Caco-2 (cell line): Measurements from ENCODE around the gene CYREN. TPM values are rescaled to one million over a fixed set of nuclear protein-coding genes. Genes with fewer than 3 reads are reported as not detected.

ENCODE experiments used
- BruUV-seq: library from RNA; stranded (reverse); fragments of 400-500 nt; replicated peaks from 2 replicates; lab custom pipeline; 2021; lab: Mats Ljungman, UMichigan
- CTCF ChIA-PET: fragments of 300-600 bp; sonication (Branson Sonifier 250); formaldehyde crosslinking; loops from one replicate; lab custom pipeline; 2022; ENCODE audit warnings: antibody characterized with exemption; lab: Charles Lee
- POLR2A ChIA-PET: fragments of 300-600 bp; sonication (Branson Sonifier 250); formaldehyde crosslinking; loops from one replicate; lab custom pipeline; 2022; ENCODE audit warnings: antibody characterized with exemption; lab: Charles Lee
- DNase-seq, 2 experiments: peaks; one replicate each; pipeline versions ENCODE4 v3.0.0 to v3.0.0-alpha.2; 2020 to 2022
- H3K27me3 ChIP-seq: replicated peaks from 2 replicates; pipeline ENCODE4 v1.6.0; 2011; ENCODE audit warnings: low read length; ENCODE audit not compliant: control insufficient read depth, insufficient read depth
- H3K36me3 ChIP-seq: 2 replicates; pipeline ENCODE4 v1.5.1; 2011; ENCODE audit warnings: low read length; ENCODE audit not compliant: control insufficient read depth, insufficient read depth
- H3K4me1 ChIP-seq: fragments of 250-450 bp; sonication (Bioruptor Pico); 2 replicates; pipeline ENCODE4 v1.5.1; 2020; ENCODE audit warnings: mild to moderate bottlenecking
- H3K4me3 ChIP-seq: 2 replicates; pipeline ENCODE4 v1.5.1; 2011; ENCODE audit warnings: low read depth, mild to moderate bottlenecking, control low read depth, low read length
- H3K9me3 ChIP-seq: fragments of 250-450 bp; sonication (Bioruptor Pico); 2 replicates; pipeline ENCODE4 v1.5.1; 2020; ENCODE audit warnings: mild to moderate bottlenecking, moderate library complexity
- H3K27ac Mint-ChIP-seq: one replicate; pipeline ENCODE4 v1.8.0; 2022; ENCODE audit warnings: mixed read lengths; ENCODE audit not compliant: unreplicated experiment
- H3K27me3 Mint-ChIP-seq: one replicate; pipeline ENCODE4 v1.8.0; 2022; ENCODE audit warnings: mixed read lengths; ENCODE audit not compliant: insufficient read depth, unreplicated experiment
- H3K36me3 Mint-ChIP-seq: one replicate; pipeline ENCODE4 v1.8.0; 2022; ENCODE audit warnings: mild to moderate bottlenecking, mixed read lengths; ENCODE audit not compliant: insufficient read depth, unreplicated experiment
- H3K4me1 Mint-ChIP-seq: one replicate; pipeline ENCODE4 v1.8.0; 2022; ENCODE audit warnings: low read depth, mixed read lengths; ENCODE audit not compliant: unreplicated experiment
- H3K4me3 Mint-ChIP-seq: one replicate; pipeline ENCODE4 v1.8.0; 2022; ENCODE audit warnings: mild to moderate bottlenecking, moderate library complexity, mixed read lengths; ENCODE audit not compliant: unreplicated experiment
- H3K9me3 Mint-ChIP-seq: one replicate; pipeline ENCODE4 v1.8.0; 2022; ENCODE audit warnings: mixed read lengths; ENCODE audit not compliant: unreplicated experiment
- intact Hi-C: fragments of 100-400 bp; cut with micrococcal nuclease; formaldehyde crosslinking; loops from one replicate; pipeline ENCODE4 v1.10.0; 2022; ENCODE audit not compliant: unreplicated experiment
- total RNA-seq: library from RNA; stranded (reverse); gene quantifications from 2 replicates; pipeline ENCODE4 v1.2.3, GENCODE V29; 2022
- TF ChIP-seq, protein P1 (sequence below), 2 experiments: fragments of 200-600 bp in 1 of 2; IDR thresholded peaks; 1 replicate in 1 of 2; 2 replicates in 1 of 2; pipeline versions ENCODE4 v1.5.1 to v1.8.0; 2011 to 2022; ENCODE audit warnings: antibody characterized with exemption in 1 of 2, control low read depth in 1 of 2, inconsistent platforms in 1 of 2, low read depth in 1 of 2, low read length in 1 of 2, mild to moderate bottlenecking in 1 of 2, moderate library complexity in 1 of 2; ENCODE audit not compliant: insufficient read depth in 1 of 2, severe bottlenecking in 1 of 2, unreplicated experiment in 1 of 2

Gene CYREN
- total RNA-seq, 1 experiment from 2014 or later: 60.9 TPM

DNA sequence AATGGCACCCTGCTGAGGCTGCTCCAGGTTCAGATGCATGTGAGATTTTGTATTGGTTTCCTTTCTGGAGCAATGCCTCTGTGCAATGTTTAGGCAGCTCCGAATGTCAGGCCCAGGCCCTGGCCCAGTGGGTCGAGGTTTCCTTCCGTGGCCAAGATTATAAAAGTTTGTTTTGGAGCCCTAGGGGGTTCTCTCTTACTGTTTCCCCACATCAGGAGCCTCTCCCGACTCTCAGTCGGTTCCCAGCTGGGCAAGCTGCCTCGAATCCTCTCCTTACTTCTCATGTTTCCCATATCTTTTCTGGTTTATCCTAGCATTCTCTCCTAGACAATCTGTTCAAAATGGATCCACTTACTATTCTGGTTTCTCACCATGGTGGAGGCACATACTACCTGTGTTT lies 11.6 kb downstream of the CYREN start:
- peaks cover 8% of the 10 kb centered on the region for H3K4me1 ChIP-seq
- Mint-ChIP-seq H3K27me3 (no peaks in the 10 kb centered on the region), H3K4me1 (peaks cover 19% of the 10 kb centered on the region), H3K4me3 (no peak overlapping the region), H3K36me3 (peaks cover 43% of the 10 kb centered on the region), H3K9me3 (peaks cover 62% of the 10 kb centered on the region), H3K27ac (peak overlapping the region; percentile 75)
- no peak for DNase-seq
- ChIA-PET CTCF (no interaction called here), POLR2A (no interaction called here)
- TF ChIP-seq, protein P1, sequence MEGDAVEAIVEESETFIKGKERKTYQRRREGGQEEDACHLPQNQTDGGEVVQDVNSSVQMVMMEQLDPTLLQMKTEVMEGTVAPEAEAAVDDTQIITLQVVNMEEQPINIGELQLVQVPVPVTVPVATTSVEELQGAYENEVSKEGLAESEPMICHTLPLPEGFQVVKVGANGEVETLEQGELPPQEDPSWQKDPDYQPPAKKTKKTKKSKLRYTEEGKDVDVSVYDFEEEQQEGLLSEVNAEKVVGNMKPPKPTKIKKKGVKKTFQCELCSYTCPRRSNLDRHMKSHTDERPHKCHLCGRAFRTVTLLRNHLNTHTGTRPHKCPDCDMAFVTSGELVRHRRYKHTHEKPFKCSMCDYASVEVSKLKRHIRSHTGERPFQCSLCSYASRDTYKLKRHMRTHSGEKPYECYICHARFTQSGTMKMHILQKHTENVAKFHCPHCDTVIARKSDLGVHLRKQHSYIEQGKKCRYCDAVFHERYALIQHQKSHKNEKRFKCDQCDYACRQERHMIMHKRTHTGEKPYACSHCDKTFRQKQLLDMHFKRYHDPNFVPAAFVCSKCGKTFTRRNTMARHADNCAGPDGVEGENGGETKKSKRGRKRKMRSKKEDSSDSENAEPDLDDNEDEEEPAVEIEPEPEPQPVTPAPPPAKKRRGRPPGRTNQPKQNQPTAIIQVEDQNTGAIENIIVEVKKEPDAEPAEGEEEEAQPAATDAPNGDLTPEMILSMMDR (IDR thresholded peaks at IDR 0.05; ENCODE audit: insufficient read depth in 1 of 2, low read depth in 1 of 2, low read length in 1 of 2, severe bottlenecking in 1 of 2, unreplicated experiment in 1 of 2): no peak
- no peak overlapping the region for H3K4me3 ChIP-seq
- no peaks in the 10 kb centered on the region for H3K27me3 ChIP-seq
- BruUV-seq: no TSS peak
- peaks cover 32% of the 10 kb centered on the region for H3K9me3 ChIP-seq
- intact Hi-C loops: no loop called here
- H3K36me3 ChIP-seq: no peaks in the 10 kb centered on the region; the same call in 1 of the 2 replicates

DNA sequence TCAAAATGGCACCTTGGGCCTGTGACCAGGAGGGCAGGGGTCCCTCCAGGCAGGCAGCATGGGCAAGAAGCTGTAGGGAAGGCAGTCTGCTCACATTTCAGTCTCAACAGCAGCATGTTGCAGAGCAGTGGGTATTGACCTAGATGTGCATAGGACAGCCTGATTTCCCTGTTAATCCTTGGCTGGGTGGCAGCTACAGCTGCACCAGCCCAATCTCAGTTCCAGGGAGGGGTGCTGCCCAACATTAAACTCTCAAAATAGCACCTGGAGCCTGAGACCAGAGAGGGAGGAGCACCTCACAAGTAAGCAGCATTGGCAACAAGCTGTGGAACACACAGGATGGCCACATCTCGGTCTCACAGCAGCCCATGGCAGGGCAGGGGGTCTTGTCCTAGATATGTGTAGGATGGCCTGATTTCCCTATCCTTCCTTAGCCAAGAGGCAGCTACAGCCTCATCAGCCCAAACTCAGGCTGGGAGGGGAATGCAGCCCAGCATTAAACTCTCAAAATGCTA lies 12.3 kb downstream of the CYREN start:
- Mint-ChIP-seq H3K36me3 (peaks cover 40% of the 10 kb centered on the region), H3K27ac (no peak overlapping the region), H3K9me3 (peaks cover 63% of the 10 kb centered on the region), H3K4me3 (no peak overlapping the region), H3K4me1 (peaks cover 19% of the 10 kb centered on the region), H3K27me3 (no peaks in the 10 kb centered on the region)
- Histone ChIP-seq H3K9me3 (peaks cover 37% of the 10 kb centered on the region), H3K4me1 (peaks cover 8% of the 10 kb centered on the region), H3K36me3 (no peaks in the 10 kb centered on the region; the same call in 1 of the 2 replicates), H3K4me3 (no peak overlapping the region), H3K27me3 (no peaks in the 10 kb centered on the region)
- TF ChIP-seq, protein P1 (IDR thresholded peaks at IDR 0.05; ENCODE audit: insufficient read depth in 1 of 2, low read depth in 1 of 2, low read length in 1 of 2, severe bottlenecking in 1 of 2, unreplicated experiment in 1 of 2): no peak
- no TSS peak for BruUV-seq
- intact Hi-C loops: no loop called here
- DNase-seq: no peak
- POLR2A ChIA-PET: no interaction called here
- CTCF ChIA-PET: no interaction called here

DNA sequence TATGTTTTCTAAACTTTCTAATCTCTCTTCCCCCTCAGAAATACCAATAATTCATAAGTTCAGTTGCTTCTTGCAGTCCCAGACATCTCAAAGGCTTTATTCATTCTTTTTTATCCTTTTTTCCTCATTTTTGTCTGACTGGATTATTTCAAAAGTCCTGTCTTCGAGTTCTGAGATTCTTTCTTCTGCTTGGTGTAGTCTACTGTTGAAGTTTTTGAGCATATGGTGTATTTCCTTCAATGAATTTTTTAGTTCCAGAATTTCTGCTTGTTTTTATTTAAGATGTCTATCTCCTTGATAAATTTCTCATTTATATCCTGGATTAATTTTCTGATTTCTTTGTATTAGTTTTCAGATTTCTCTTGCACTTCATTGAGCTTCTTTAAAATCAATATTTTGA lies 14.2 kb downstream of the CYREN start:
- peaks cover 8% of the 10 kb centered on the region for H3K4me1 ChIP-seq
- BruUV-seq: no TSS peak
- TF ChIP-seq, protein P1 (IDR thresholded peaks at IDR 0.05; ENCODE audit: insufficient read depth in 1 of 2, low read depth in 1 of 2, low read length in 1 of 2, severe bottlenecking in 1 of 2, unreplicated experiment in 1 of 2): no peak

More for the DNA sequence above, 14.2 kb downstream of the CYREN start:
- H3K36me3 ChIP-seq: no peaks in the 10 kb centered on the region; the same call in 1 of the 2 replicates
- Mint-ChIP-seq H3K9me3 (peaks cover 52% of the 10 kb centered on the region), H3K27ac (no peak overlapping the region), H3K27me3 (no peaks in the 10 kb centered on the region), H3K4me1 (peaks cover 13% of the 10 kb centered on the region), H3K36me3 (peaks cover 22% of the 10 kb centered on the region), H3K4me3 (no peak overlapping the region)
- intact Hi-C loops: no loop called here
- H3K4me3 ChIP-seq: no peak overlapping the region
- H3K9me3 ChIP-seq: peaks cover 37% of the 10 kb centered on the region
- no peaks in the 10 kb centered on the region for H3K27me3 ChIP-seq
- CTCF ChIA-PET: no interaction called here
- DNase-seq: no peak
- POLR2A ChIA-PET: no interaction called here
